Large intestine (tissue), 3 donors: ENCODE data around the gene CDYL2. TPM values are rescaled to one million over a fixed set of nuclear protein-coding genes. Genes with fewer than 3 reads are reported as not detected.

Experiments
- DNase-seq, 2 donors: peaks; one replicate each; pipeline versions ENCODE4 v3.0.0 to v3.0.0-alpha.2; 2013
- H3K27ac ChIP-seq: one replicate; pipeline ENCODE4 v1.5.1; 2013; ENCODE audit warnings: low read length
- H3K27me3 ChIP-seq: 2 replicates; pipeline ENCODE4 v1.6.1; 2013; ENCODE audit warnings: low read length; ENCODE audit not compliant: control insufficient read depth, insufficient read depth
- H3K36me3 ChIP-seq: 2 replicates; pipeline ENCODE4 v1.6.1; 2013; ENCODE audit warnings: low read length; ENCODE audit not compliant: control insufficient read depth, insufficient read depth
- H3K4me1 ChIP-seq: one replicate; pipeline ENCODE4 v1.6.1; 2013; ENCODE audit warnings: low read length; ENCODE audit not compliant: control insufficient read depth, insufficient read depth
- H3K4me3 ChIP-seq: one replicate; pipeline ENCODE4 v1.5.1; 2013; ENCODE audit warnings: low read length
- H3K9me3 ChIP-seq: one replicate; pipeline ENCODE4 v1.6.1; 2013; ENCODE audit warnings: mild to moderate bottlenecking, low read depth, low read length, moderate library complexity; ENCODE audit not compliant: control insufficient read depth
- WGBS: methylation state at CpG from one replicate; pipeline ENCODE4 v1.1.5; 2013; ENCODE audit warnings: low lambda C conversion rate; ENCODE audit not compliant: insufficient coverage; 5-methylcytosine and 5-hydroxymethylcytosine counted together
- polyA plus RNA-seq: library from polyadenylated mRNA; unstranded; fragments of 120-200 nt; gene quantifications from one replicate; pipeline ENCODE4 v1.2.1, GENCODE V29; 2013

Gene CDYL2
- polyA plus RNA-seq, 1 donor: 5.1 TPM

DNA sequence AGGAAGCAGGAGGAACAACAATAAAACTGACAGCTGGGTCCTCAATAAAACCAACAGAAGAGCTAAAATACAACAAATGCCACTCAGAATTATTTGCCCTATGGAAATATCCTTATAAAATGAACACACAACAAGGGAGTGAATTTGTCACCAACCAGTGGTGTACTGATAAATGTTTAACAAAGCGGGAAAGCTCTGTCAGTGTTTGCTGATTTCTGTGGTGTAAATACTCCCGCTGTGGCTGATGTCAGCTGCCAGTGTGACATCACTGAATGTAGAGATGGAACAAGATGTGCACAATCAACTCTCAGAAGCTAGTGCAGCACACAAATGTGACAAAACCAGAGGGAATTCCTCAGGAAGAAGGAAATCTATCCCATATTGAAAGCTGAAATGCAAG is 51.9 kb downstream of the CDYL2 start:
- DNase-seq: peak in 1 of 2 donors; percentile 13
- H3K27ac ChIP-seq: no peak overlapping the region
- no peaks in the 10 kb centered on the region for H3K36me3 ChIP-seq
- no peaks in the 10 kb centered on the region for H3K9me3 ChIP-seq
- no peaks in the 10 kb centered on the region for H3K27me3 ChIP-seq
- no peak overlapping the region for H3K4me3 ChIP-seq
- no peaks in the 10 kb centered on the region for H3K4me1 ChIP-seq
- WGBS: no CpG with 5 or more reads among the region's 2 CpGs

DNA sequence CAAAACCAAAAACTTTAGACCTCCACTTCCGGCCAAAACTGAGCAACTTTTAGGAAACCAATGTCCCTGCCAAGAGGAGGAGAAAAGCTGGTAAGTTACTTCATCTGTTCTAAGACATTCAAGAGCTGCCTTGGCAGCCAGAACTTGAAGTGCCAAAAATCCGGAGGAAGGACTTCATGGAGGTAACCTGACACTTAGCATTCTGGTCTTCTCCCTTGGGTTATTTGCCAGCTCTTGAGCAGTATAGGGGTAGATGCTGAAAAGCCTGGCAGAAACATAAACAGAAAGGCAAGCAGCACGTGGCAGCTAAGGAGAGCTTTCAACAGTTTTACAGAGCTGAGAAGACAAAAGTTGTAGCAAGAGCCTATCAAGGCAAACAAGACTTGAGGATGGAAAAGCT is 53.2 kb downstream of the CDYL2 start:
- no CpG with 5 or more reads among the region's 3 CpGs for WGBS
- Histone ChIP-seq H3K9me3 (no peaks in the 10 kb centered on the region), H3K4me3 (no peak overlapping the region), H3K27me3 (no peaks in the 10 kb centered on the region), H3K4me1 (no peaks in the 10 kb centered on the region), H3K36me3 (no peaks in the 10 kb centered on the region), H3K27ac (no peak overlapping the region)
- DNase-seq: no peak

DNA sequence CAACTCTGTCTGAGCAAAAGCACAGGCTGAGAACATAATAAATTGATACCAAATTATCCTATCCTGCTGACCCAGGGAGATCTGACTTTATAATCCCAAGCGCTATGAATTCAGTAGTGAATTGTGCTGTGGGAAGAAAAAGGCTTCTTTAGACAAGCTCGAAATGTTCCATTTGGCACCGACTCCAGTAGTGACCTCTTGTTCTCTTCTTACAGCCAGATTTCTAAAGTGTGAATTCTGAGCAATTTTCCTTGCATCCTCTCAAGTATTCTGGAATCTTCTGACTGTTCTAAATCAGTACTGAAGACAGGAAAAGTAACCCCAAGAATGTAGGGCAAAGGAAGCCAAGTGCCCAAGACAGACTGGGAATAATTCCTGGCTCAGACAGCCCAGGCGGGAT is 58.2 kb downstream of the CDYL2 start:
- WGBS: 100% methylated on average over 1 of the region's 4 CpGs
- H3K27me3 ChIP-seq: no peaks in the 10 kb centered on the region
- H3K4me3 ChIP-seq: no peak overlapping the region
- DNase-seq: no peak
- H3K27ac ChIP-seq: no peak overlapping the region
- no peaks in the 10 kb centered on the region for H3K36me3 ChIP-seq
- H3K9me3 ChIP-seq: peaks cover 7% of the 10 kb centered on the region
- H3K4me1 ChIP-seq: no peaks in the 10 kb centered on the region

DNA sequence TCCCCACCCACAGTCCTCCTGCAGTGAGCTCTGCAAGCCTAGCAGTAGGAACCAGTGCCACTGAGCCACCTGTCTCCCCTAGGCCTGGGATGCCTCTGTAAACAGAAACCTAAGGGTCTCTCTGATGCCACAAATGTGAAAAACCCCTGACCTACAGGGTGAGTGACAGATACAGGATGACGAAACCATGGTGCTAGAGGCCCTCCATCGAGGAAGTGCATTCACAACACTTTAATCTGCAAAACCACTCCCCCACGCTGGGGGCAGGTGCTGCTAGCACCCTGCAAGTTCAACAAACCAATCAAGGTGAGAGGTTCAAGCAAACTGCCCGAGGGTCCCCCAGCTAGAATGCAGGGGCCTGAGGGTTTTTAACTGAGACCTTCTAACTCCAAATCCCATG is 59.5 kb downstream of the CDYL2 start:
- H3K4me1 ChIP-seq: no peaks in the 10 kb centered on the region
- DNase-seq: no peak
- no peaks in the 10 kb centered on the region for H3K27me3 ChIP-seq
- no peaks in the 10 kb centered on the region for H3K36me3 ChIP-seq
- no CpG with 5 or more reads among the region's 4 CpGs for WGBS
- H3K27ac ChIP-seq: no peak overlapping the region
- H3K9me3 ChIP-seq: peaks cover 7% of the 10 kb centered on the region
- H3K4me3 ChIP-seq: no peak overlapping the region

DNA sequence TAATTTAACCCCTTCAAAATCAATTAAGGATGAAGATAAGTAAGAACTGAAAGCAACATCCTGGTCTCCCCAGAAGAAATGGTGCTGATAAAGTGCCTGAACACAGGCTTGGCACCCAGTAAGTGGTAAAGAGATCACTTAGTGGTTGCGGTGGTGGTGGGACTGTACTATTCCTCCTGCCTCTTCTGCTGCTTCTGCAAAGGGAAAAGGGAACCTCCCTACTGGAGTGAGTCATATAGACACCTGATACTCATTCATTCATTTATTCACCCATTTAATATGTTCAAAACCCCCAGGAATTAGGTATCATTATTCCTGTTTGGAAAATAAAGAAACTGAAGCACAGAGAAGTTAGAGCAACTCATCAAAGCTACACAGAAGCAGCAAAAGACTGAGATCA is 60.6 kb downstream of the CDYL2 start:
- Histone ChIP-seq H3K36me3 (no peaks in the 10 kb centered on the region), H3K27ac (no peak overlapping the region), H3K4me3 (no peak overlapping the region), H3K4me1 (no peaks in the 10 kb centered on the region), H3K27me3 (no peaks in the 10 kb centered on the region), H3K9me3 (peaks cover 7% of the 10 kb centered on the region)
- DNase-seq: no peak
- no CpG with 5 or more reads among the region's 1 CpG for WGBS

DNA sequence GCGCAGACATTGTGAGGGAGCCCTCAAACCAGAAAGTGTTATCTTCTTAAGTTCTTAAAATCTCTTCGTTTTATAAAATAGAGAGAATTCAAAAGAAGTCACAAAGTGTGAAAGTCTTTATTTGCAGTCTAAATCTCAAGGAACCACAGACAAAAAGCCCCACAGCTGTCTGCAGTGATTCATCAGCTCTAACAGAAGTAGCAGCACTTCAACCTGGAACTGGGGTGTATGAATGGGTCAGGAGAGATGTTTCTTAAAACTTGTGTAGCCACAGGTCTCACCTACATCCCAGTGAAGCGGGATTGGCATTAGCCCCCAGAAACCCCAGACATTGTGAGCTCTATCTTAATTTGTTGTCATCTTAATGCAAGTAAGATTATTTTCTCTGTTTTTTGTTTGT is 61.1 kb downstream of the CDYL2 start:
- H3K27me3 ChIP-seq: no peaks in the 10 kb centered on the region
- no peak for DNase-seq
- peaks cover 7% of the 10 kb centered on the region for H3K9me3 ChIP-seq
- H3K36me3 ChIP-seq: no peaks in the 10 kb centered on the region
- no peak overlapping the region for H3K4me3 ChIP-seq
- H3K27ac ChIP-seq: no peak overlapping the region
- WGBS: 100% methylated on average over 1 of the region's 3 CpGs
- H3K4me1 ChIP-seq: no peaks in the 10 kb centered on the region

DNA sequence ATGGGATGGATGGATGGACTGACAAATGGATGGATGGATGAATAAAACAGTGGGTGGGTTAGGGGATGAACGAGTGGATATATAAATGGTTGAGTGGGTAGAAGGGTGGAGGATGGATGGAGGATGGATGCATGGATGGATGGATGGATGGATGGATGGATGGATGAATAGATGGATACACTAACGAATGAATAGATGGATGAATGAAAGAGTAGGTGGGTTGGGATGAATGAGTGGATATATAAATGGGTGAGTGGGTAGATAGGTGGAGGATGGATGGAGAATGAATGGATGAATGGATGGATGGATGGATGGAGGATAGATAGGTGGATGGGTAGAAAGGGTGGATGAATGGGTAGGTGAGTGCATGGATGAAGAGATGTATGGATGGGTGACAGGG is 62.1 kb downstream of the CDYL2 start:
- WGBS: 96% methylated on average over 2 of the region's 2 CpGs
- no peak overlapping the region for H3K4me3 ChIP-seq
- H3K27ac ChIP-seq: no peak overlapping the region
- no peaks in the 10 kb centered on the region for H3K4me1 ChIP-seq
- DNase-seq: no peak
- no peaks in the 10 kb centered on the region for H3K27me3 ChIP-seq
- H3K9me3 ChIP-seq: peaks cover 7% of the 10 kb centered on the region
- no peaks in the 10 kb centered on the region for H3K36me3 ChIP-seq

DNA sequence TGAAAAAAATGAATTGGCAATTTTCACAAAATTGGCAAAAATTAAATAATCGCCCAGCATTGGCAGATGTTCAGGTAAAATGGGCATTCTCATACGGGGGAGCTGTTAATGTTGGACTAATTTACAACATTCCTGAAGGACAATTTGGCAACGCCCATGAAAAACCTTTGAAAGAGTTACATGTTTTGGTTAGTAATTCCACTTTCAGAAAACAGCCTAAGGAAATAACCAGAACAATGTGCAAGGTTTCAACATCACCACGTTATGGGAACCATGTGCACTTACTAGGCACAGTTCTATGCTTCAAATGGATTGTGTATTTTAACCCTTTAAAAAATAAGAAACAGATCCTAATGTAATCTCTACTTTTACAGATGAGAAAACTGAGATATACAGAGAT is 62.7 kb downstream of the CDYL2 start:
- Histone ChIP-seq H3K27ac (no peak overlapping the region), H3K9me3 (peaks cover 7% of the 10 kb centered on the region), H3K27me3 (no peaks in the 10 kb centered on the region), H3K4me3 (no peak overlapping the region), H3K4me1 (no peaks in the 10 kb centered on the region), H3K36me3 (no peaks in the 10 kb centered on the region)
- 100% methylated on average over 1 of the region's 4 CpGs for WGBS
- no peak for DNase-seq

DNA sequence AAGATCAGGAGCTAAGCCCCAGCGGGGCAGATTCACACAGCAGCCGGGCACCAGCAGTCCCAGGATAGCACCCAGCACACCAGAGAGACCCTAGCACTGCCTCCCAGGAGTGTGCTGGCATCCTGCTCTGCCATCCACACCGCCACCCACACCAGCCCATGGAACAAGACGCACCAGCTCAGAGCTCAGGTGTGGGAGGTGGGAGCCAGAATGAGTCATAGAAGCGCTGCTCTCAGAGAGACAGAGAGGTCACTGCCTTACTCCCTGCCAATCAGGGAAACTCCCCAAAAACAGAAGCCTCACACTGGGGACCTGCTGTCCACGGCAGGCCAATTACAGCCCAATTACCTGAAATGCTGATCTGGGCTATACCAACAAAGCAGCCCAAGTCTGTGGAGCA is 64.9 kb downstream of the CDYL2 start:
- H3K36me3 ChIP-seq: no peaks in the 10 kb centered on the region
- no peaks in the 10 kb centered on the region for H3K27me3 ChIP-seq
- peaks cover 7% of the 10 kb centered on the region for H3K9me3 ChIP-seq
- DNase-seq: no peak
- no peak overlapping the region for H3K4me3 ChIP-seq
- H3K27ac ChIP-seq: no peak overlapping the region
- H3K4me1 ChIP-seq: no peaks in the 10 kb centered on the region
- WGBS: no CpG with 5 or more reads among the region's 6 CpGs

DNA sequence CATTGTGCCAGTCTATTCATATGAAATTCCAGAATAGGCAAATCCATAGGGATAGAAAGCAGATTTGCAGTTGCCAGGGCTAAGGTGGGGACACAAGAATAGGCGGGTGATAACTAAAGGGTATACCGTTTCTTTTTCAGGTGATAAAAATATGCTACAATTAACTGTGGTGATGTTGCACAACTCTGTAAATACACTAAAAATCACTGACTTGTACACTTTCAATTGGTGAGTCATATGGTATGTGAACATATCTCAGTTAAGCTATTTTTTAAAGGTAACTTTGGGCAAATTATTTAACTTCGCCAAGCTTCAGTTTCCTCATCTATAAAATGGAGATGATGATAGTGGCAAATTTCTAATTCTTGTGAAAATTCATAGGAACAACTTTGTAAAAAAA is 65.9 kb downstream of the CDYL2 start:
- H3K36me3 ChIP-seq: no peaks in the 10 kb centered on the region
- no peak overlapping the region for H3K27ac ChIP-seq
- 88% methylated on average over 3 of the region's 3 CpGs for WGBS

DNA sequence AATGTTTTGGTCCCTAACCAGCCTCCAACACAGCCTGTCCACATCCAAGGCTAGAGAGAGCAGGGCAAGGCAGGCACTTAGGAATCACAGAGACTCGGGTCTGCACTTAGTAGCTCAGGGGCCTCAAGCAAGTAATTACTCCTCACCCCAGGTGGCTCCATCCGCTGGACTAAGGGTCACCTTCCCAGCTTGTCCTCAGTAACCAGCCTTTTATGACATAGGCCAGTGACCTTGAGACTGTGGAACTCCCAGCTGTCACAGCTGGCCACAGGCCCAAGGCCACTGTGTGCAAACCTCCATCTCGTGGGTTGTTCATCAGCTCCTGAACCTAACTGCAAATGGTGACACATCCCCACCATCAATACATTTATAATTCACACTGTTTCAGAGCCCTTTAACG is 68.6 kb downstream of the CDYL2 start:
- Histone ChIP-seq H3K27ac (no peak overlapping the region), H3K9me3 (no peaks in the 10 kb centered on the region), H3K27me3 (no peaks in the 10 kb centered on the region), H3K4me1 (no peaks in the 10 kb centered on the region), H3K4me3 (no peak overlapping the region), H3K36me3 (no peaks in the 10 kb centered on the region)
- 83% methylated on average over 1 of the region's 4 CpGs for WGBS
- peak; percentile 38 to 69 for DNase-seq

More for the DNA sequence above, 65.9 kb downstream of the CDYL2 start:
- no peak for DNase-seq
- Histone ChIP-seq H3K4me1 (no peaks in the 10 kb centered on the region), H3K4me3 (no peak overlapping the region), H3K9me3 (peaks cover 7% of the 10 kb centered on the region), H3K27me3 (no peaks in the 10 kb centered on the region)
